ENCODE data around the gene SLC24A3.

GRCh38 chr20:19236371-19237055 is 24.1 kb downstream of the SLC24A3 start:
- TF ChIP-seq CTCF (IDR thresholded peaks at IDR 0.05) = no peak
- no peak for TF ChIP-seq ZFX (IDR thresholded peaks at IDR 0.05; ENCODE audit: borderline replicate concordance)
